ENCODE results near the gene DAB2IP.

DNA sequence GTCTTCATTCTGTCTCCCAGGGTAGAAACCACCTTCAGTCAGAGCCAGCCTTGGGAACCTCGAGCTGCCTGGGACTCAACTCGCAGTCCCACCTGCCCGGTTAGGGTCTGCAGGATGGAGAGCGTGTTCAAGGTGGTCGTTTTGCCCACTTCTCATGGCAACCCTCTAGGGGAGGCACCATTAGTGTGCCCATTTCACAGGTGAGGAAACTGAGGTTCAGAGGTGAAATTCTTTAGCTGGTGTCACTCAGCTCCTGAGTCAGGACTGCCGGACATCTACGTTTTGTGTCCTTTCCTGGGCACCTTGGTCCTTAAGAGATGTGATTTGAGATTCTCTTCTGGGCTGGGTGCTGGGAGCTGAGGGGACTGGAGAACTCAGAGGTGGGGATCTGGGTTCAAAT lies 30.0 kb downstream of the DAB2IP start:
- TF ChIP-seq, protein P1, sequence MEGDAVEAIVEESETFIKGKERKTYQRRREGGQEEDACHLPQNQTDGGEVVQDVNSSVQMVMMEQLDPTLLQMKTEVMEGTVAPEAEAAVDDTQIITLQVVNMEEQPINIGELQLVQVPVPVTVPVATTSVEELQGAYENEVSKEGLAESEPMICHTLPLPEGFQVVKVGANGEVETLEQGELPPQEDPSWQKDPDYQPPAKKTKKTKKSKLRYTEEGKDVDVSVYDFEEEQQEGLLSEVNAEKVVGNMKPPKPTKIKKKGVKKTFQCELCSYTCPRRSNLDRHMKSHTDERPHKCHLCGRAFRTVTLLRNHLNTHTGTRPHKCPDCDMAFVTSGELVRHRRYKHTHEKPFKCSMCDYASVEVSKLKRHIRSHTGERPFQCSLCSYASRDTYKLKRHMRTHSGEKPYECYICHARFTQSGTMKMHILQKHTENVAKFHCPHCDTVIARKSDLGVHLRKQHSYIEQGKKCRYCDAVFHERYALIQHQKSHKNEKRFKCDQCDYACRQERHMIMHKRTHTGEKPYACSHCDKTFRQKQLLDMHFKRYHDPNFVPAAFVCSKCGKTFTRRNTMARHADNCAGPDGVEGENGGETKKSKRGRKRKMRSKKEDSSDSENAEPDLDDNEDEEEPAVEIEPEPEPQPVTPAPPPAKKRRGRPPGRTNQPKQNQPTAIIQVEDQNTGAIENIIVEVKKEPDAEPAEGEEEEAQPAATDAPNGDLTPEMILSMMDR (IDR thresholded peaks at IDR 0.05), result no peak
- no peak for TF ChIP-seq POLR2A (IDR thresholded peaks at IDR 0.05)
